Activated CD8-positive, alpha-beta T cell treated with anti-CD3 and anti-CD28 coated beads for 36 hours (primary cell): Measurements from ENCODE around the gene NME8. TPM values are rescaled to one million over a fixed set of nuclear protein-coding genes. Genes with fewer than 3 reads are reported as not detected.

Experiments used
- ATAC-seq: fragments of 200-7000 bp; cut with Tn5 transposase; one replicate; pipeline ENCODE4 v1.10.0; 2021; ENCODE audit warnings: mild to moderate bottlenecking, moderate library complexity
- CTCF ChIA-PET: fragments of 350-600 bp; sonication (Branson Sonifier 250); formaldehyde crosslinking; loops from one replicate; lab custom pipeline; 2021; ENCODE audit warnings: antibody characterized with exemption; lab: Charles Lee
- POLR2A ChIA-PET: fragments of 350-600 bp; sonication (Branson Sonifier 250); formaldehyde crosslinking; loops from one replicate; lab custom pipeline; 2021; ENCODE audit warnings: antibody characterized with exemption; lab: Charles Lee
- DNase-seq: peaks from one replicate; pipeline ENCODE4 v3.0.0-alpha.2; 2020
- H3K27ac Mint-ChIP-seq: one replicate; pipeline ENCODE4 v1.8.0; 2021; ENCODE audit warnings: mild to moderate bottlenecking, mixed read lengths
- H3K27me3 Mint-ChIP-seq: one replicate; pipeline ENCODE4 v1.8.0; 2021; ENCODE audit warnings: mixed read lengths
- H3K36me3 Mint-ChIP-seq: one replicate; pipeline ENCODE4 v1.8.0; 2021; ENCODE audit warnings: low read depth, mixed read lengths
- H3K4me1 Mint-ChIP-seq: one replicate; pipeline ENCODE4 v1.8.0; 2021; ENCODE audit warnings: low read depth, mixed read lengths
- H3K4me3 Mint-ChIP-seq: one replicate; pipeline ENCODE4 v1.8.0; 2021; ENCODE audit warnings: mild to moderate bottlenecking, moderate library complexity, mixed read lengths
- H3K9me3 Mint-ChIP-seq: one replicate; pipeline ENCODE4 v1.8.0; 2021; ENCODE audit warnings: mixed read lengths
- CTCF ChIP-seq: fragments of 200-600 bp; IDR thresholded peaks from one replicate; pipeline ENCODE4 v1.8.0; 2022; ENCODE audit warnings: antibody characterized with exemption, mild to moderate bottlenecking
- intact Hi-C: fragments of 100-400 bp; cut with micrococcal nuclease; formaldehyde crosslinking; loops from one replicate; pipeline ENCODE4 v1.10.0; 2022
- total RNA-seq, 2 experiments: library from RNA; stranded (reverse); gene quantifications; one replicate each; pipeline ENCODE4 v1.2.3, GENCODE V29; 2021

Gene NME8
- total RNA-seq, 2 experiments from 2014 or later: not detected

GRCh38 chr7:37912756-37913155 is 64.4 kb downstream of the NME8 start:
- H3K4me3 Mint-ChIP-seq: no peak overlapping the region
- ATAC-seq: no peak
- H3K9me3 Mint-ChIP-seq: no peaks in the 10 kb centered on the region
- H3K36me3 Mint-ChIP-seq: no peaks in the 10 kb centered on the region
- H3K27me3 Mint-ChIP-seq: peaks cover 40% of the 10 kb centered on the region
- H3K4me1 Mint-ChIP-seq: peaks cover 9% of the 10 kb centered on the region
- ChIA-PET CTCF (interaction anchor here (1.2 to 2.9 kb wide), 2 partner anchors 8 to 11 kb away, joined by 3 to 14 read pairs; partner anchors contain the start of gene EPDR1), POLR2A (no interaction called here)
- H3K27ac Mint-ChIP-seq: no peak overlapping the region
- no peak for TF ChIP-seq CTCF
- intact Hi-C loops: no loop called here
- DNase-seq: no peak

- H3K36me3 Mint-ChIP-seq: no peaks in the 10 kb centered on the region
- H3K27ac Mint-ChIP-seq: no peak overlapping the region
- ATAC-seq: no peak
- peaks cover 66% of the 10 kb centered on the region for H3K27me3 Mint-ChIP-seq
- CTCF ChIA-PET: interaction anchor here (1.0 kb wide), 1 partner anchor 13 kb away, joined by 3 read pairs; no protein-coding TSS in a partner anchor
- H3K9me3 Mint-ChIP-seq: no peaks in the 10 kb centered on the region
- no peak for TF ChIP-seq CTCF
- no peak overlapping the region for H3K4me3 Mint-ChIP-seq
- no peak for DNase-seq
- intact Hi-C loops: no loop called here
- POLR2A ChIA-PET: no interaction called here
- H3K4me1 Mint-ChIP-seq: peaks cover 13% of the 10 kb centered on the region
Measured at GRCh38 chr7:37915438-37915837, 67.0 kb downstream of the NME8 start.

GRCh38 chr7:37916017-37916672 is 67.7 kb downstream of the NME8 start:
- Mint-ChIP-seq H3K9me3 (no peaks in the 10 kb centered on the region), H3K4me1 (peaks cover 15% of the 10 kb centered on the region), H3K27ac (no peak overlapping the region), H3K36me3 (no peaks in the 10 kb centered on the region), H3K4me3 (peak overlapping the region; percentile 58), H3K27me3 (peaks cover 66% of the 10 kb centered on the region)
- intact Hi-C loops: no loop called here
- TF ChIP-seq CTCF: no peak
- CTCF ChIA-PET: interaction anchor here (1.0 to 3.8 kb wide), 6 partner anchors 9 to 300 kb away, joined by 3 to 20 read pairs (median 6); no protein-coding TSS in a partner anchor
- peak; percentile 12 for DNase-seq
- POLR2A ChIA-PET: interaction anchor here (1.1 kb wide), 1 partner anchor 754 kb away, joined by 3 read pairs; no protein-coding TSS in a partner anchor
- no peak for ATAC-seq

- H3K4me3 Mint-ChIP-seq: peak within 1 kb of the TSS; percentile 58
- H3K27me3 Mint-ChIP-seq: peaks cover 68% of the 10 kb centered on the region
- no peaks in the 10 kb centered on the region for H3K36me3 Mint-ChIP-seq
- peaks cover 18% of the 10 kb centered on the region for H3K4me1 Mint-ChIP-seq
- TF ChIP-seq CTCF: peak; percentile 79
- intact Hi-C loops: no loop called here
- ChIA-PET CTCF (interaction anchor here (0.6 to 4.7 kb wide), 17 partner anchors 7 to 553 kb away, joined by 3 to 25 read pairs (median 5); no protein-coding TSS in a partner anchor), POLR2A (interaction anchor here (1.1 kb wide), 1 partner anchor 753 kb away, joined by 3 read pairs; no protein-coding TSS in a partner anchor)
- DNase-seq: peak; percentile 19
- ATAC-seq: no peak
- no peak within 1 kb of the TSS for H3K27ac Mint-ChIP-seq
- no peaks in the 10 kb centered on the region for H3K9me3 Mint-ChIP-seq
Measured at GRCh38 chr7:37916673-37917660, 68.6 kb downstream of the NME8 start, which contains the start of gene SFRP4. Gene SFRP4, minus strand, starts transcription at chr7:37916817. Its CDS starts 280 bp downstream, at chr7:37916537.
